GM23338 (cell line): Measurements from ENCODE around the gene SLFN12. TPM values are rescaled to one million over a fixed set of nuclear protein-coding genes. Genes with fewer than 3 reads are reported as not detected.

Source experiments
- ATAC-seq: fragments of 200-7000 bp; cut with Tn5 transposase; 3 replicates; pipeline ENCODE4 v1.9.1; 2020
- DNase-seq: peaks from one replicate; pipeline ENCODE4 v3.0.0-alpha.2; 2015; ENCODE audit warnings: low spot score
- H2AFZ ChIP-seq: fragments of 200-600 bp; sonication (generic); 2 replicates; pipeline ENCODE4 v1.8.0; 2016; ENCODE audit warnings: antibody characterized with exemption, mild to moderate bottlenecking, moderate library complexity
- H3F3A ChIP-seq: fragments of 200-600 bp; sonication (generic); replicated peaks from 2 replicates; pipeline ENCODE4 v1.8.0; 2017; ENCODE audit warnings: antibody characterized with exemption, mixed run types, low read depth
- H3K27ac ChIP-seq: fragments of 200-600 bp; sonication (generic); 2 replicates; pipeline ENCODE4 v1.6.1; 2016; ENCODE audit warnings: low read depth
- H3K27me3 ChIP-seq: fragments of 200-600 bp; sonication (generic); 2 replicates; pipeline ENCODE4 v1.8.0; 2016; ENCODE audit warnings: mild to moderate bottlenecking, mixed run types, moderate library complexity; ENCODE audit not compliant: insufficient read depth
- H3K36me3 ChIP-seq: fragments of 200-600 bp; sonication (generic); 2 replicates; pipeline ENCODE4 v1.8.0; 2016; ENCODE audit warnings: mild to moderate bottlenecking; ENCODE audit not compliant: insufficient read depth
- H3K4me1 ChIP-seq: fragments of 200-600 bp; sonication (generic); 2 replicates; pipeline ENCODE4 v1.8.0; 2016; ENCODE audit warnings: mild to moderate bottlenecking, moderate library complexity; ENCODE audit not compliant: insufficient read depth
- H3K4me2 ChIP-seq: fragments of 200-600 bp; sonication (generic); 2 replicates; pipeline ENCODE4 v1.7.1; 2017; ENCODE audit warnings: mixed run types
- H3K4me3 ChIP-seq: fragments of 200-600 bp; sonication (generic); 2 replicates; pipeline ENCODE4 v1.6.1; 2016; ENCODE audit warnings: mixed run types
- H3K79me2 ChIP-seq: fragments of 200-600 bp; sonication (generic); replicated peaks from 2 replicates; pipeline ENCODE4 v1.8.0; 2017; ENCODE audit warnings: mild to moderate bottlenecking; ENCODE audit not compliant: insufficient read depth
- H3K9me2 ChIP-seq: fragments of 200-600 bp; sonication (generic); 2 replicates; pipeline ENCODE4 v1.8.0; 2017; ENCODE audit not compliant: insufficient read depth
- H4K20me1 ChIP-seq: fragments of 200-600 bp; sonication (generic); replicated peaks from 2 replicates; pipeline ENCODE4 v1.8.0; 2017; ENCODE audit warnings: mild to moderate bottlenecking; ENCODE audit not compliant: insufficient read depth
- H3K27ac Mint-ChIP-seq: 2 replicates; pipeline ENCODE4 v1.8.0; 2020; ENCODE audit warnings: inconsistent platforms, mild to moderate bottlenecking, moderate library complexity, mixed read lengths
- H3K27me3 Mint-ChIP-seq: 3 replicates; pipeline ENCODE4 v1.8.0; 2022; ENCODE audit warnings: low read depth, mild to moderate bottlenecking, moderate library complexity, mixed read lengths, inconsistent platforms; ENCODE audit not compliant: insufficient read depth, poor library complexity
- H3K36me3 Mint-ChIP-seq: 3 replicates; pipeline ENCODE4 v1.8.0; 2021; ENCODE audit warnings: low read depth, mild to moderate bottlenecking, inconsistent platforms, moderate library complexity, mixed read lengths
- H3K4me1 Mint-ChIP-seq: 3 replicates; pipeline ENCODE4 v1.8.0; 2020; ENCODE audit warnings: mild to moderate bottlenecking, inconsistent platforms, mixed read lengths
- H3K4me3 Mint-ChIP-seq: 3 replicates; pipeline ENCODE4 v1.8.0; 2021; ENCODE audit warnings: moderate library complexity, mild to moderate bottlenecking, inconsistent platforms, mixed read lengths
- H3K9me3 Mint-ChIP-seq: 3 replicates; pipeline ENCODE4 v1.8.0; 2020; ENCODE audit warnings: moderate library complexity, mild to moderate bottlenecking, inconsistent platforms, mixed read lengths
- CREB1 ChIP-seq: fragments of 250-450 bp; sonication (Bioruptor Pico); IDR thresholded peaks from 2 replicates; pipeline ENCODE4 v1.5.0; 2020; ENCODE audit warnings: low read depth, mild to moderate bottlenecking, moderate library complexity
- JUNB ChIP-seq: IDR thresholded peaks from one replicate; pipeline ENCODE4 v1.6.1; 2016; ENCODE audit warnings: antibody characterized with exemption; ENCODE audit not compliant: unreplicated experiment
- POLR2AphosphoS5 ChIP-seq: IDR thresholded peaks from 2 replicates; pipeline ENCODE4 v1.6.1; 2016; ENCODE audit warnings: antibody characterized with exemption, low read depth
- STAT1 ChIP-seq: IDR thresholded peaks from one replicate; pipeline ENCODE4 v1.6.1; 2016; ENCODE audit warnings: antibody characterized with exemption; ENCODE audit not compliant: unreplicated experiment
- ZNF331 ChIP-seq: fragments of 250-450 bp; sonication (Bioruptor Pico); IDR thresholded peaks from 2 replicates; pipeline ENCODE4 v1.5.0; 2020; ENCODE audit warnings: low read depth, mild to moderate bottlenecking, moderate library complexity
- polyA plus RNA-seq: library from polyadenylated mRNA; unstranded; fragments of >200 nt; fragmentation: Nextera tagmentation; extraction: Ambion mirVana; gene quantifications from 2 replicates; pipeline ENCODE4 v1.2.1, GENCODE V29; 2016
- total RNA-seq: library from RNA; depleted of rRNA; stranded (reverse); fragments of >200 nt; shearing (Covaris generic); gene quantifications from 2 replicates; pipeline ENCODE4 v1.2.3, GENCODE V29; 2014
- TF ChIP-seq, protein P1 (sequence below): IDR thresholded peaks from 2 replicates; pipeline ENCODE4 v1.6.1; 2016; ENCODE audit warnings: antibody characterized with exemption
- TF ChIP-seq, protein P2 (sequence below): fragments of 250-450 bp; sonication (Bioruptor Pico); IDR thresholded peaks from 2 replicates; pipeline ENCODE4 v1.5.0; 2020; ENCODE audit warnings: mild to moderate bottlenecking, moderate library complexity

The SLFN12 gene
- total and polyA plus RNA-seq, 2 experiments from 2014 or later = 3.5 to 9.2 TPM

DNA sequence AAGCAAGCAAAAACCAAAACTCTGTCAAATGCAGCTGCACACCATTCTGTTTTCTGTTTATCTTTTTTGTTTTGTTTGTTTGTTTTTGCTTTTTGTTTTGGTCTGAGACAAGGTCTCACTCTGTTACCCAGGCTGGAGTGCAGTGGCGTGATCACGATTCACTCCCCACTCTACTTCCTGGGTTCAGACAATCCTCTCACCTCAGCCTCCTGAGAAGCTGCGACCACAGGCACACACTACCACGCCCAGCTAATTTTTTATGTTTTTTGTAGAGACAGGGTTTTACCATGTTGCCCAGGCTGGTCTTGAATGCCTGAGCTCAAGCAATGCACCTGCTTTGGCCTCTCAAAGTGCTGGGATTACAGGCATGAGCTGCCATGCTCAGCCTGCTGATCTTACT lies 35.5 kb upstream of the SLFN12 start (continued):
- TF ChIP-seq, protein P1, sequence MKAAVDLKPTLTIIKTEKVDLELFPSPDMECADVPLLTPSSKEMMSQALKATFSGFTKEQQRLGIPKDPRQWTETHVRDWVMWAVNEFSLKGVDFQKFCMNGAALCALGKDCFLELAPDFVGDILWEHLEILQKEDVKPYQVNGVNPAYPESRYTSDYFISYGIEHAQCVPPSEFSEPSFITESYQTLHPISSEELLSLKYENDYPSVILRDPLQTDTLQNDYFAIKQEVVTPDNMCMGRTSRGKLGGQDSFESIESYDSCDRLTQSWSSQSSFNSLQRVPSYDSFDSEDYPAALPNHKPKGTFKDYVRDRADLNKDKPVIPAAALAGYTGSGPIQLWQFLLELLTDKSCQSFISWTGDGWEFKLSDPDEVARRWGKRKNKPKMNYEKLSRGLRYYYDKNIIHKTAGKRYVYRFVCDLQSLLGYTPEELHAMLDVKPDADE = no peak
- TF ChIP-seq POLR2AphosphoS5 = no peak
- TF ChIP-seq JUNB = no peak
- TF ChIP-seq, protein P2, sequence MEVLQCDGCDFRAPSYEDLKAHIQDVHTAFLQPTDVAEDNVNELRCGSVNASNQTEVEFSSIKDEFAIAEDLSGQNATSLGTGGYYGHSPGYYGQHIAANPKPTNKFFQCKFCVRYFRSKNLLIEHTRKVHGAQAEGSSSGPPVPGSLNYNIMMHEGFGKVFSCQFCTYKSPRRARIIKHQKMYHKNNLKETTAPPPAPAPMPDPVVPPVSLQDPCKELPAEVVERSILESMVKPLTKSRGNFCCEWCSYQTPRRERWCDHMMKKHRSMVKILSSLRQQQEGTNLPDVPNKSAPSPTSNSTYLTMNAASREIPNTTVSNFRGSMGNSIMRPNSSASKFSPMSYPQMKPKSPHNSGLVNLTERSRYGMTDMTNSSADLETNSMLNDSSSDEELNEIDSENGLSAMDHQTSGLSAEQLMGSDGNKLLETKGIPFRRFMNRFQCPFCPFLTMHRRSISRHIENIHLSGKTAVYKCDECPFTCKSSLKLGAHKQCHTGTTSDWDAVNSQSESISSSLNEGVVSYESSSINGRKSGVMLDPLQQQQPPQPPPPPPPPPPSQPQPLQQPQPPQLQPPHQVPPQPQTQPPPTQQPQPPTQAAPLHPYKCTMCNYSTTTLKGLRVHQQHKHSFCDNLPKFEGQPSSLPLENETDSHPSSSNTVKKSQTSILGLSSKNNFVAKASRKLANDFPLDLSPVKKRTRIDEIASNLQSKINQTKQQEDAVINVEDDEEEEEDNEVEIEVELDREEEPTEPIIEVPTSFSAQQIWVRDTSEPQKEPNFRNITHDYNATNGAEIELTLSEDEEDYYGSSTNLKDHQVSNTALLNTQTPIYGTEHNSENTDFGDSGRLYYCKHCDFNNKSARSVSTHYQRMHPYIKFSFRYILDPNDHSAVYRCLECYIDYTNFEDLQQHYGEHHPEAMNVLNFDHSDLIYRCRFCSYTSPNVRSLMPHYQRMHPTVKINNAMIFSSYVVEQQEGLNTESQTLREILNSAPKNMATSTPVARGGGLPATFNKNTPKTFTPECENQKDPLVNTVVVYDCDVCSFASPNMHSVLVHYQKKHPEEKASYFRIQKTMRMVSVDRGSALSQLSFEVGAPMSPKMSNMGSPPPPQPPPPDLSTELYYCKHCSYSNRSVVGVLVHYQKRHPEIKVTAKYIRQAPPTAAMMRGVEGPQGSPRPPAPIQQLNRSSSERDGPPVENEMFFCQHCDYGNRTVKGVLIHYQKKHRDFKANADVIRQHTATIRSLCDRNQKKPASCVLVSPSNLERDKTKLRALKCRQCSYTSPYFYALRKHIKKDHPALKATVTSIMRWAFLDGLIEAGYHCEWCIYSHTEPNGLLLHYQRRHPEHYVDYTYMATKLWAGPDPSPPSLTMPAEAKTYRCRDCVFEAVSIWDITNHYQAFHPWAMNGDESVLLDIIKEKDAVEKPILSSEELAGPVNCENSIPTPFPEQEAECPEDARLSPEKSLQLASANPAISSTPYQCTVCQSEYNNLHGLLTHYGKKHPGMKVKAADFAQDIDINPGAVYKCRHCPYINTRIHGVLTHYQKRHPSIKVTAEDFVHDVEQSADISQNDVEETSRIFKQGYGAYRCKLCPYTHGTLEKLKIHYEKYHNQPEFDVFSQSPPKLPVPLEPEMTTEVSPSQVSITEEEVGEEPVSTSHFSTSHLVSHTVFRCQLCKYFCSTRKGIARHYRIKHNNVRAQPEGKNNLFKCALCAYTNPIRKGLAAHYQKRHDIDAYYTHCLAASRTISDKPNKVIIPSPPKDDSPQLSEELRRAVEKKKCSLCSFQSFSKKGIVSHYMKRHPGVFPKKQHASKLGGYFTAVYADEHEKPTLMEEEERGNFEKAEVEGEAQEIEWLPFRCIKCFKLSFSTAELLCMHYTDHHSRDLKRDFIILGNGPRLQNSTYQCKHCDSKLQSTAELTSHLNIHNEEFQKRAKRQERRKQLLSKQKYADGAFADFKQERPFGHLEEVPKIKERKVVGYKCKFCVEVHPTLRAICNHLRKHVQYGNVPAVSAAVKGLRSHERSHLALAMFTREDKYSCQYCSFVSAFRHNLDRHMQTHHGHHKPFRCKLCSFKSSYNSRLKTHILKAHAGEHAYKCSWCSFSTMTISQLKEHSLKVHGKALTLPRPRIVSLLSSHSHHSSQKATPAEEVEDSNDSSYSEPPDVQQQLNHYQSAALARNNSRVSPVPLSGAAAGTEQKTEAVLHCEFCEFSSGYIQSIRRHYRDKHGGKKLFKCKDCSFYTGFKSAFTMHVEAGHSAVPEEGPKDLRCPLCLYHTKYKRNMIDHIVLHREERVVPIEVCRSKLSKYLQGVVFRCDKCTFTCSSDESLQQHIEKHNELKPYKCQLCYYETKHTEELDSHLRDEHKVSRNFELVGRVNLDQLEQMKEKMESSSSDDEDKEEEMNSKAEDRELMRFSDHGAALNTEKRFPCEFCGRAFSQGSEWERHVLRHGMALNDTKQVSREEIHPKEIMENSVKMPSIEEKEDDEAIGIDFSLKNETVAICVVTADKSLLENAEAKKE (CRISPR knock-in tag) = no peak
- TF ChIP-seq ZNF331 (CRISPR knock-in tag) = no peak
- TF ChIP-seq STAT1 = no peak

DNA sequence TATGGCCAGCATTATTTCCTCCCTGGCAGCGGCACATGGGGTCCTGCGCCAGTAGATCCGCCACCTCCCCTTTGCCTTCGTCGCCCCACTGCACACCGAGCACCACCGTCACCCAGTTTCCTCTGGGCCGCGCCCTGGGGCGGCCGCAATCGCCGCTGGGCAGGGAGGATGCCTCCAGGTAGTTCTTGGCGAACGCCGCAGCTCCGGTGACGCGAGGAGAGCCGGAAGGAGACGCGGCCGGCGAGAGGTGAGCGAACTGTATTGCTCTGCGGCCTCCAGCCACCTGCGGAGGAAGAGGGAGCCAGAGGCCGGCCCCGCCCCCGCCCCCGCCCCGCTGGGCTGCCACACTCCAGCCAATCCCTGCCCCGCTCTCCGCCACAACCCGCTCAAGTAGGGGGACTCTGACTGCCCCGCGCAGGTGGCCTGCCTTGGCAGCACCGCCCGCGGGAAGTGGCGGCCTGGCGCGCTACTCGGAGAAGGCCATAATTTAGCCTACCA lies 28.1 kb upstream of the SLFN12 start:
- Mint-ChIP-seq H3K9me3 (no peaks in the 10 kb centered on the region; the same call in 2 of the 3 replicates), H3K36me3 (no peaks in the 10 kb centered on the region), H3K27ac (no peak overlapping the region), H3K4me1 (peaks cover 9% of the 10 kb centered on the region), H3K27me3 (peaks cover 58% of the 10 kb centered on the region), H3K4me3 (peak overlapping the region; percentile 64)
- H3K27ac ChIP-seq = no peak overlapping the region
- no peaks in the 10 kb centered on the region for H3F3A ChIP-seq
- no peaks in the 10 kb centered on the region for H3K9me2 ChIP-seq
- no peaks in the 10 kb centered on the region for H3K79me2 ChIP-seq
- peak; percentile 95 for DNase-seq
- peak; percentile 99 for ATAC-seq
- peak overlapping the region; percentile 52 for H3K4me3 ChIP-seq
- no peaks in the 10 kb centered on the region for H3K36me3 ChIP-seq
- peaks cover 5% of the 10 kb centered on the region; the same call in 1 of the 2 replicates for H3K4me1 ChIP-seq
- peaks cover 10% of the 10 kb centered on the region; the same call in 1 of the 2 replicates for H4K20me1 ChIP-seq
- peaks cover 98% of the 10 kb centered on the region for H3K27me3 ChIP-seq
- TF ChIP-seq, protein P2 (CRISPR knock-in tag) = no peak
- 0 out of 2 replicates have a peak, but pooled peaks have one; percentile 25 for TF ChIP-seq CREB1
- TF ChIP-seq, protein P1 = no peak
- peak overlapping the region; percentile 77 for H3K4me2 ChIP-seq
- H2AFZ ChIP-seq = 0 out of 2 replicates have a peak overlapping the region, but pooled peaks have one; percentile 67
